ENCODE data around the gene GRAMD1C. TPM values are rescaled to one million over a fixed set of nuclear protein-coding genes. Genes with fewer than 3 reads are reported as not detected.

GRAMD1C gene
- polyA plus RNA-seq, 3 donors from 2014 or later, result 0.45 to 0.93 (median 0.71) TPM

- H3K27me3 Mint-ChIP-seq (ENCODE audit: low read depth in 3 of 3), result peaks cover 0 to 2% (median 0%) of the 10 kb centered on the region in 3 donors
- no peak overlapping the region for H3K4me3 Mint-ChIP-seq
- peaks cover 8 to 32% (median 31%) of the 10 kb centered on the region in 3 donors for H3K36me3 Mint-ChIP-seq
- H3K4me1 Mint-ChIP-seq, result no peaks in the 10 kb centered on the region
- no peak overlapping the region for H3K27ac Mint-ChIP-seq
- DNase-seq, result no peak
- no peaks in the 10 kb centered on the region for H3K9me3 Mint-ChIP-seq
Observed at GRCh38 chr3:113985541-113985940, 147.0 kb downstream of the GRAMD1C start.

Other genes starting within 250 kb of the GRAMD1C start
- gene USF3, start 142.1 kb upstream of the GRAMD1C start, polyA plus RNA-seq, result 1 to 10 TPM; 2.1 to 7.3 (median 2.6) TPM
- gene NAA50, start 92.5 kb upstream of the GRAMD1C start, polyA plus RNA-seq, result 10 to 100 TPM; 58.0 to 80.1 (median 65.2) TPM
- gene ATP6V1A, start 91.8 kb upstream of the GRAMD1C start, polyA plus RNA-seq, result 10 to 100 TPM; 46.0 to 51.1 (median 46.1) TPM
- under 1 TPM; 0.08 to 0.63 (median 0.57) TPM for gene ZDHHC23, start 109.2 kb downstream of the GRAMD1C start, polyA plus RNA-seq
- 1 to 10 TPM in 1 of 3 donors, under 1 TPM in 1, not detected in 1; 0.67 to 2.9 TPM for gene CCDC191, start 217.7 kb downstream of the GRAMD1C start, polyA plus RNA-seq
- gene QTRT2, start 217.9 kb downstream of the GRAMD1C start, polyA plus RNA-seq, result 10 to 100 TPM in 2 of 3 donors, 1 to 10 TPM in 1; 2.5 to 12.3 (median 12.0) TPM

All from immature natural killer cell (primary cell).